Astrocyte of the cerebellum (primary cell): Measurements from ENCODE around the gene TEX35.

ENCODE experiments used
- DNase-seq: peaks from one replicate; pipeline ENCODE4 v3.0.0-alpha.2; 2011; ENCODE audit warnings: low read depth
- H3K4me3 ChIP-seq: 2 replicates; pipeline ENCODE4 v1.5.1; 2011; ENCODE audit warnings: mild to moderate bottlenecking, low read depth, low read length, moderate library complexity
- CTCF ChIP-seq: IDR thresholded peaks from 2 replicates; pipeline ENCODE4 v1.5.1; 2012; ENCODE audit warnings: low read length, low read depth, moderate library complexity, mild to moderate bottlenecking; ENCODE audit errors: missing control alignments
- in situ Hi-C: cut with HindIII; loops from 2 replicates; pipeline ENCODE4 v1.10.0; 2017; ENCODE audit warnings: low sequenced_read_pairs

The TEX35 gene

DNA sequence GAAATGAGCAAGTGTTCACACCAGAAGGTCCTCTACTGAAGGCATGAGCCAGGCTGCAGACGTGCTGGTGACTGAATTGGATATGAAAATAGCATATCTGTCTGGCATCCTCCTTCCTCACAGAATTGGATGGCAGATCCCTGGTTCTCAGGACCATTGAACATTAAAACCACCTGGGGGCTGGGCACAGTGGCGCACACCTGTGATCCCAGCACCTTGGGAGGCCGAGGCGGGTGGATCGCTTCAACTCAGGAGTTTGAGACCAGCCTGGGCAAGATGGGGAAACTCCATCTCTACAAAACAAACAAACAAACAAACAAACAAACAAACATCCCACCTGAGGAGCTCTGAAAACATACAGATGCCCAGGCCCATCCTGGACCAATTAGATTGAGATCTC is 23.4 kb downstream of the TEX35 start:
- no peak for DNase-seq
- in situ Hi-C loops, result no loop called here
- H3K4me3 ChIP-seq, result no peak overlapping the region
- TF ChIP-seq CTCF, result no peak

- no peak for TF ChIP-seq CTCF
- peak; percentile 96 for DNase-seq
- H3K4me3 ChIP-seq, result no peak overlapping the region
- in situ Hi-C loops, result no loop called here
Measured at GRCh38 chr1:178536844-178537371, 24.0 kb downstream of the TEX35 start.

GRCh38 chr1:178537382-178538090 is 24.6 kb downstream of the TEX35 start:
- TF ChIP-seq CTCF, result no peak
- DNase-seq, result no peak
- H3K4me3 ChIP-seq, result no peak overlapping the region
- in situ Hi-C loops, result no loop called here

DNA sequence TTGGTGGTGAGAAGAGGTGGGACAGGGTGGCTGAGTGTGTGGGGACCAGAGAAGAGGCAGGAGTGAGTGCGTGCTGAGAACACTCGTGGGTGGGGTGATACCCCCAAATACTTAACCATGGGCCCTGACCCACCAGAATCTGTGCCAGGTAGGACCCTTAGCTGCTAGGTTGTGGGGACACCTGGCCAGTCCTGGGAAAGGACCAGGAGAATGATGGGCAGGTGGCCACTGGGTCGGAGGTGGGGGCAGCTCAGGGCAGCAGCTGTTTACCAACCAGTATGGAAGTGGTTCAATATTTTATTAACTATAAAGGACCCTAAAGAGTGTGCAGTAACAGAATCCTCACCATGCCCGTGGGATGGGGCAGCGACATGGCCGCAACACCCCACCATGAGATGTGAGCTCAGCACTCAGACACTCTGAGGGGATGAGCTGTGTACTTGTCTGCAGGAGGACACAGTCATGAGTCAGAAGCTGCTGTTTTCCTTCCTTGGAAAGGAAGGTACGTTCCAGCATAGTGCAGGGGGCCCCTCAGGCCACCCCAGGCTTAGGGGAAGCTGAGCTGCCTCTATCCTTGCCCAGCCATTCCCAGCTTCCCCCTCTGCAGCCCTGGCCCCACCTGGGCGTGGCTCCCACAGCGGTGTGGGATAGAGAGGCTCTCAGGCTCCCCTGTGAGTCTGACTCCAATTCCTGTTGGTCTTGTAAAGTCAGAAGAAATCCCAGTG is 25.4 kb downstream of the TEX35 start:
- no peak overlapping the region for H3K4me3 ChIP-seq
- in situ Hi-C loops, result no loop called here

GRCh38 chr1:178539291-178539690 is 26.4 kb downstream of the TEX35 start:
- no peak for TF ChIP-seq CTCF
- no peak overlapping the region for H3K4me3 ChIP-seq
- DNase-seq, result no peak
- in situ Hi-C loops, result no loop called here

More for the DNA sequence above, 25.4 kb downstream of the TEX35 start:
- no peak for DNase-seq
- TF ChIP-seq CTCF, result no peak

DNA sequence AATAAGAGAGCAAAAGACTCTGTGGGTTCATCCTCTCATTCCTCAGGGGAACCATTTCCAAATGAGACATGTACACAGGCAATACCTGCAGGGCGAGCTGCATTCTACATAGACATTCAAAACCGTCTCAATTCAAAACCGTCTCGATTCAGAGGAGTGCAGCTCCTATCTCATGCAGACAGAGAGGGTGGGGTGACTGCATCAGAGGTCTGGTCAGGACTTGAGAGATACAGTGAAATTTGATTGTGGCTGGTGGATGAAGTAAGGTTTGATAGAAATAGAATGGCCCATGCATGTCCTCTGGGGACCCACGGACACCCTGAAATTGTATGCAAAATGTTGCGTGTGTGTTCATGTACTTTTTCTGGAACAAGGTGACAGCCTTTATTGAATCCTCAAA is 27.3 kb downstream of the TEX35 start:
- no peak for TF ChIP-seq CTCF
- no peak for DNase-seq
- in situ Hi-C loops, result no loop called here
- no peak overlapping the region for H3K4me3 ChIP-seq
